Neuron (in vitro differentiated cells): Measurements from ENCODE around the gene AMMECR1L.
"Not testable (repeated sequence)": the region's sequence is repeated elsewhere in the genome, so short reads cannot be mapped to it uniquely, and the experiment has no call there.

Experiments used
- H2AFZ ChIP-seq: one replicate; pipeline ENCODE4 v1.6.1; 2013; ENCODE audit warnings: low read depth, mild to moderate bottlenecking, inconsistent platforms, low read length, moderate library complexity
- H3K27me3 ChIP-seq: one replicate; pipeline ENCODE4 v1.6.1; 2013; ENCODE audit warnings: low read length; ENCODE audit not compliant: insufficient read depth
- H3K36me3 ChIP-seq: one replicate; pipeline ENCODE4 v1.6.1; 2013; ENCODE audit warnings: low read length; ENCODE audit not compliant: insufficient read depth
- H3K4me1 ChIP-seq: one replicate; pipeline ENCODE4 v1.6.1; 2013; ENCODE audit warnings: low read length; ENCODE audit not compliant: insufficient read depth
- H3K4me3 ChIP-seq: 2 replicates; pipeline ENCODE4 v1.5.1; 2013; ENCODE audit warnings: mild to moderate bottlenecking, low read length, moderate library complexity
- H3K9me3 ChIP-seq: one replicate; pipeline ENCODE4 v1.6.1; 2013; ENCODE audit warnings: low read length

The AMMECR1L gene

GRCh38 chr2:127852388-127852787 lies 33.4 kb downstream of the AMMECR1L start:
- peaks cover 66% of the 10 kb centered on the region for H3K36me3 ChIP-seq
- no peaks in the 10 kb centered on the region for H3K27me3 ChIP-seq
- H2AFZ ChIP-seq: no peak overlapping the region
- H3K4me1 ChIP-seq: peaks cover 14% of the 10 kb centered on the region
- no peaks in the 10 kb centered on the region for H3K9me3 ChIP-seq
- no peak overlapping the region for H3K4me3 ChIP-seq

GRCh38 chr2:127847931-127848330 lies 37.8 kb downstream of the AMMECR1L start:
- Histone ChIP-seq H3K27me3 (no peaks in the 10 kb centered on the region), H3K4me1 (no peaks in the 10 kb centered on the region), H2AFZ (no peak overlapping the region), H3K36me3 (peaks cover 78% of the 10 kb centered on the region), H3K9me3 (no peaks in the 10 kb centered on the region), H3K4me3 (no peak overlapping the region)

- Histone ChIP-seq H3K4me1 (no peaks in the 10 kb centered on the region), H3K27me3 (no peaks in the 10 kb centered on the region), H3K4me3 (no peak overlapping the region), H2AFZ (no peak overlapping the region), H3K9me3 (no peaks in the 10 kb centered on the region), H3K36me3 (peaks cover 51% of the 10 kb centered on the region)
Measured at GRCh38 chr2:127844973-127845372, 40.8 kb downstream of the AMMECR1L start.

GRCh38 chr2:127843677-127844076 lies 42.1 kb downstream of the AMMECR1L start:
- Histone ChIP-seq H3K9me3 (no peaks in the 10 kb centered on the region), H3K27me3 (no peaks in the 10 kb centered on the region), H3K4me3 (no peak overlapping the region), H2AFZ (no peak overlapping the region), H3K36me3 (peaks cover 38% of the 10 kb centered on the region), H3K4me1 (no peaks in the 10 kb centered on the region)

- peaks cover 19% of the 10 kb centered on the region for H3K36me3 ChIP-seq
- H2AFZ ChIP-seq: no peak overlapping the region
- no peaks in the 10 kb centered on the region for H3K9me3 ChIP-seq
- H3K4me3 ChIP-seq: no peak overlapping the region
- H3K27me3 ChIP-seq: no peaks in the 10 kb centered on the region
- H3K4me1 ChIP-seq: no peaks in the 10 kb centered on the region
Measured at GRCh38 chr2:127841466-127842178, 44.1 kb downstream of the AMMECR1L start.

DNA sequence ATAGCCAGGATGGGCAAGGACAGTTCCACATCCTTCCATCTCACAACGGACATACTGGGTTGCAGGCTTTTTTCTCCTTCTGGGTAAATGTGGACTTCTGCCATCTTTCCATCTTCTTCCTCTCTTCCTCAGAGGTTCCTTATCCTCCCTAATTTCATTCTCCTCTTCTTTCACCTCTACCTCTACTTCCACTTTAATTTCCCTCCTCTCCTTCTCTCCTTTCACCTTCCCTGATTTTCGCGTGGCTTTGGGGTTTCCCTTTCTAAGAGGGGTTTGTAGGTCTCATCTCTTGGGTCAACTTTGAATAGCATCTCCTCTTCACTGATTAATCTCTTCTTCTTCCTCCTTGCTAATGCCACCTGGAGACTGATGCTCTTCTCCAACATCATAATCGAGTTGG lies 44.9 kb downstream of the AMMECR1L start:
- Histone ChIP-seq H3K27me3 (no peaks in the 10 kb centered on the region), H3K4me1 (no peaks in the 10 kb centered on the region), H3K36me3 (peaks cover 12% of the 10 kb centered on the region), H3K9me3 (no peaks in the 10 kb centered on the region), H2AFZ (no peak overlapping the region), H3K4me3 (no peak overlapping the region)

GRCh38 chr2:127834951-127835350 lies 50.8 kb downstream of the AMMECR1L start:
- H3K9me3 ChIP-seq: no peaks in the 10 kb centered on the region
- H3K27me3 ChIP-seq: no peaks in the 10 kb centered on the region
- no peaks in the 10 kb centered on the region for H3K36me3 ChIP-seq
- H3K4me1 ChIP-seq: no peaks in the 10 kb centered on the region
- no peak overlapping the region for H2AFZ ChIP-seq
- no peak overlapping the region for H3K4me3 ChIP-seq

DNA sequence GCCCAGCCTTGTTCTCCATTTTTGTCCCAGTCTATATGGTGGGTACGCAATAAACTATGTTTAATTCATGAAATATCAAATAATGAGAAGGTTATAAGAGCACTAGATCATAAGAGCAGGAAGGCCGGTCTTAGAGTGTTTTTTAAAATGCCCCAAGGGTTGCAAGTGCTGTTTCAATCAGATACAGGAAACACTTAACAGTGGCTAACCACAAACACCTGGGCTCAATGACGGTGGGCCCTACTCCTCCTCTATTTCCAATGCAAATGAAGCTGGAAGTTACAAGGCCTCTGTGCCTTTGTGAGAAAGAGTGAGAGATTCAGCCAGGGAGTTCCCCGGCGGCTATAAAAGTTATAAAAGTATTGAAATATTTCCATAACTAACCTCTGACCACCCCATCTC lies 55.9 kb downstream of the AMMECR1L start:
- Histone ChIP-seq H3K36me3 (no peaks in the 10 kb centered on the region), H3K9me3 (peaks cover 3% of the 10 kb centered on the region), H3K4me1 (no peaks in the 10 kb centered on the region), H3K4me3 (no peak overlapping the region), H3K27me3 (no peaks in the 10 kb centered on the region), H2AFZ (no peak overlapping the region)

DNA sequence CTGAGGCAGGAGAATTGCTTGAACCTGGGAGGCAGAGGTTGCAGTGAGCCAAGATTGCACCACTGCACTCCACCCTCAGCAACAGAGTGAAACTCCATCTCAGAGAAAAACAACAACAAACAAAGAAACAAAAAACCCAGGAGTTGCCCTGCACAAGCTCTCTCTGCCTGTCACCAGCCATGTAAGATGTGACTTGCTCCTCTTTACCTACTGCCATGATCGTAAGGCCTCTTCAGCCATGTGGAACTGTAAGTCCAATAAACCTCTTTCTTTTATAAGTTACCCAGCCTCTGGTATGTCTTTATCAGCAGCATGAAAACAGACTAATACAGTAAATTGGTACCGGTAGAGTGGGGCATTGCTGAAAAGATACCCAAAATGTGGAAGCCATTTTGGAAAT lies 59.0 kb downstream of the AMMECR1L start:
- H3K4me1 ChIP-seq, H2AFZ ChIP-seq, H3K27me3 ChIP-seq, H3K36me3 ChIP-seq, H3K9me3 ChIP-seq, H3K4me3 ChIP-seq: not testable (repeated sequence)

- peaks cover 12% of the 10 kb centered on the region for H3K9me3 ChIP-seq
- peaks cover 3% of the 10 kb centered on the region for H3K27me3 ChIP-seq
- H3K4me3 ChIP-seq: no peak overlapping the region
- H3K4me1 ChIP-seq: no peaks in the 10 kb centered on the region
- H3K36me3 ChIP-seq: no peaks in the 10 kb centered on the region
- no peak overlapping the region for H2AFZ ChIP-seq
Measured at GRCh38 chr2:127826047-127826446, 59.7 kb downstream of the AMMECR1L start.

DNA sequence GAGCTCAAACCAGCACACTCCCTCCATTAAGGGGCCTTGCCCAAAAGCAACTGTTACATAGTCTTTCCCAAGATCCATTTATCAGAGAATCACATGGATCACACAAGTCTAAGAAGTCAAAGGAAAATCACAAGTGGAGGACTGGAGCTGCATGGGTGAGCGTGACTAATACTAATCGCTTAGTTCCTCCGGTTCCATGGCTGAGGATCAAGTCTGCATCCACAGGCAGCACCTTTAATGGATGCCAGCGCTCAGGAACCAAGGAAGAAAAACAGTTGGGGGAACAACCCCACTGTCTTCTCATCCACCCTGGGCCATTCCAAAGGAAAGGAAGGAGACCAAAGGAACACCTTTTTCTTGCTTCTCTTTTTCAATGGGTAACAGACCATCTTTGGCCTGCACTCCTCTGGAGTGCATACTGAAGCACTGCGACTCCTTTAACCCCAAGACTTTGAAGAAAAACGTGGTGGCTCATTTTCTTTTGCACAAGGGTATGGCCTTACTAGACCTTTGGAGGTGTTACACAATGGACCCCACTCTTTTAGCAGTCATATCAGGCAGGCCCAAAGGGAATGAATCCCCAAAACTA lies 65.6 kb downstream of the AMMECR1L start:
- H3K27me3 ChIP-seq: peaks cover 3% of the 10 kb centered on the region
- no peak overlapping the region for H2AFZ ChIP-seq
- peaks cover 18% of the 10 kb centered on the region for H3K9me3 ChIP-seq
- H3K4me3 ChIP-seq: no peak overlapping the region
- H3K4me1 ChIP-seq: no peaks in the 10 kb centered on the region
- no peaks in the 10 kb centered on the region for H3K36me3 ChIP-seq

GRCh38 chr2:127818794-127819425 lies 66.8 kb downstream of the AMMECR1L start:
- H3K4me1 ChIP-seq: no peaks in the 10 kb centered on the region
- no peak overlapping the region for H3K4me3 ChIP-seq
- H3K36me3 ChIP-seq: no peaks in the 10 kb centered on the region
- peaks cover 3% of the 10 kb centered on the region for H3K27me3 ChIP-seq
- no peak overlapping the region for H2AFZ ChIP-seq
- H3K9me3 ChIP-seq: peaks cover 18% of the 10 kb centered on the region

- no peak overlapping the region for H3K4me3 ChIP-seq
- H3K9me3 ChIP-seq: peaks cover 18% of the 10 kb centered on the region
- no peaks in the 10 kb centered on the region for H3K36me3 ChIP-seq
- peaks cover 3% of the 10 kb centered on the region for H3K27me3 ChIP-seq
- H2AFZ ChIP-seq: no peak overlapping the region
- no peaks in the 10 kb centered on the region for H3K4me1 ChIP-seq
Measured at GRCh38 chr2:127818241-127818640, 67.5 kb downstream of the AMMECR1L start.
